K562 (cell line): ENCODE data around the gene WDR31. TPM values are rescaled to one million over a fixed set of nuclear protein-coding genes. Genes with fewer than 3 reads are reported as not detected.

Experiments
- ATF3 ChIP-seq, 2 experiments: fragments of 450-650 bp in 1 of 2; sonication (generic) in 1 of 2; formaldehyde crosslinking in 1 of 2; IDR thresholded peaks in 1 of 2; conservative IDR thresholded peaks in 1 of 2; 2 replicates each; pipeline versions ENCODE4 v1.6.1 to v1.8.1; 2016 to 2023; ENCODE audit warnings: mild to moderate bottlenecking in 2 of 2, moderate library complexity in 2 of 2, inconsistent platforms in 1 of 2, missing genetic modification reagents in 1 of 2
- CHD1 ChIP-seq: fragments of 200-600 bp; sonication (generic); IDR thresholded peaks from one replicate; pipeline ENCODE4 v1.6.1; 2012; ENCODE audit warnings: mild to moderate bottlenecking, moderate library complexity, low read length, inconsistent platforms
- ELF2 ChIP-seq: fragments of 250-450 bp; sonication (Bioruptor Pico); IDR thresholded peaks from 2 replicates; pipeline ENCODE4 v1.5.0; 2021; ENCODE audit warnings: mild to moderate bottlenecking
- HDAC2 ChIP-seq: fragments of 450-650 bp; IDR thresholded peaks from 2 replicates; pipeline ENCODE4 v1.6.1; 2016; ENCODE audit warnings: mild to moderate bottlenecking
- MNT ChIP-seq, 2 experiments: fragments of 450-650 bp; conservative IDR thresholded peaks; 2 replicates each; pipeline ENCODE4 v1.6.1; 2017; ENCODE audit warnings: mild to moderate bottlenecking in 2 of 2, moderate library complexity in 2 of 2
- NFE2L1 ChIP-seq: fragments of 450-650 bp; IDR thresholded peaks from 2 replicates; pipeline ENCODE4 v1.6.1; 2016; ENCODE audit warnings: missing genetic modification characterization, low read depth, mild to moderate bottlenecking, missing compliant biosample characterization, moderate library complexity, borderline replicate concordance
- POLR2B ChIP-seq: fragments of 450-650 bp; IDR thresholded peaks from 2 replicates; pipeline ENCODE4 v1.6.1; 2018; ENCODE audit warnings: low read depth; ENCODE audit not compliant: partially characterized antibody
- RCOR1 ChIP-seq, 2 experiments: IDR thresholded peaks; 2 replicates each; pipeline ENCODE4 v1.6.1; 2012; ENCODE audit warnings: low read depth in 2 of 2, low read length in 2 of 2, borderline replicate concordance in 1 of 2, improper control_type of control experiment in 1 of 2
- SP1 ChIP-seq: sonication (generic); formaldehyde crosslinking; IDR thresholded peaks from 2 replicates; pipeline ENCODE4 v1.8.1; 2022; ENCODE audit warnings: mild to moderate bottlenecking, missing genetic modification reagents
- SREBF2 ChIP-seq: sonication (generic); formaldehyde crosslinking; IDR thresholded peaks from 2 replicates; pipeline ENCODE4 v1.4.0; 2020; ENCODE audit warnings: mild to moderate bottlenecking, missing genetic modification reagents
- XRCC5 ChIP-seq: fragments of 200-400 bp; formaldehyde crosslinking; IDR thresholded peaks from 2 replicates; pipeline ENCODE4 v1.6.1; 2017; ENCODE audit warnings: low read depth, mild to moderate bottlenecking, low read length
- ZBTB40 ChIP-seq, 2 experiments: fragments of 450-650 bp in 1 of 2; sonication (generic) in 1 of 2; formaldehyde crosslinking in 1 of 2; IDR thresholded peaks; 2 replicates each; pipeline versions ENCODE4 v1.7.1 to v1.9.0; 2016 to 2022; ENCODE audit warnings: inconsistent platforms in 1 of 2, mild to moderate bottlenecking in 1 of 2, missing genetic modification reagents in 1 of 2
- ZNF76 ChIP-seq: fragments of 250-450 bp; sonication (Bioruptor Pico); IDR thresholded peaks from 2 replicates; pipeline ENCODE4 v1.4.0; 2020; ENCODE audit warnings: mild to moderate bottlenecking, moderate library complexity, borderline replicate concordance
- polyA plus RNA-seq, 8 experiments: library from polyadenylated mRNA; depleted of rRNA in 4 of 8; stranded (reverse) in 5 of 8; unstranded in 3 of 8; fragments of >200 nt; fragmentation: Nextera tagmentation in 2 of 8; fragmentation: Illumina TruSeq in 1 of 8; extraction: Ambion mirVana in 2 of 8; extraction: Trizol in 1 of 8; gene quantifications; 2 replicates each; pipeline versions ENCODE4 v1.2.1 to v1.2.3, GENCODE V29; 2011 to 2014; ENCODE audit warnings: inconsistent platforms in 1 of 8, missing spikeins in 1 of 8
- total RNA-seq, 7 experiments: library from RNA; depleted of rRNA in 6 of 7; stranded (reverse); fragments of >200 nt in 6 of 7; fragmentation: Illumina TruSeq in 2 of 7; extraction: Trizol in 2 of 7; gene quantifications; 2 replicates each; pipeline versions ENCODE4 v1.2.1 to v1.2.3, GENCODE V29; 2011 to 2021; ENCODE audit warnings: low replicate concordance in 1 of 7

WDR31 gene
- total and polyA plus RNA-seq, 9 of the 15 experiments (the other 6 are each of a cell fraction or from before 2014, with no cell fraction given) = 0.35 to 1.8 (median 0.95) TPM

GRCh38 chr9:113275157-113276131 lies 64.6 kb downstream of the WDR31 start, which contains the start of the genes CDC26 and PRPF4 (continued):
- peak; percentile 97 for TF ChIP-seq ZBTB40 (IDR thresholded peaks at IDR 0.05)
- TF ChIP-seq ZBTB40 (CRISPR knock-in tag; IDR thresholded peaks at IDR 0.05) = no peak
- peak; percentile 90 for TF ChIP-seq SP1 (CRISPR knock-in tag)
- TF ChIP-seq NFE2L1 (tag) = no peak
- peak; percentile 98 for TF ChIP-seq POLR2B
- TF ChIP-seq MNT (conservative IDR thresholded peaks at IDR 0.05) = peak; percentile 85 to 92
- peak; percentile 60; the same call in 1 of the 2 replicates for TF ChIP-seq ELF2 (CRISPR knock-in tag)
- TF ChIP-seq ZNF76 (CRISPR knock-in tag) = no peak
- peak in 1 of 2 experiments; percentile 39; a peak in 1 of 4 replicates for TF ChIP-seq RCOR1 (IDR thresholded peaks at IDR 0.05; ENCODE audit: borderline replicate concordance in 1 of 2, low read depth in 2 of 2, low read length in 2 of 2)
- TF ChIP-seq SREBF2 = no peak
- peak; percentile 47; the same call in 1 of the 2 replicates for TF ChIP-seq HDAC2
- peak; percentile 59 for TF ChIP-seq CHD1
- TF ChIP-seq XRCC5 = peak; percentile 54; the same call in 1 of the 2 replicates
- TF ChIP-seq ATF3 (IDR thresholded peaks at IDR 0.05) = peak; percentile 50; the same call in 1 of the 2 replicates
- no peak for TF ChIP-seq ATF3 (CRISPR knock-in tag; conservative IDR thresholded peaks at IDR 0.05)
